HepG2 (cell line): Measurements from ENCODE around the gene ICAM3. TPM values are rescaled to one million over a fixed set of nuclear protein-coding genes. Genes with fewer than 3 reads are reported as not detected.

ENCODE experiments used
- AKNA ChIP-seq: sonication (generic); formaldehyde crosslinking; IDR thresholded peaks from 2 replicates; pipeline ENCODE4 v1.4.0; 2020; ENCODE audit warnings: missing genetic modification reagents, borderline replicate concordance
- CHD4 ChIP-seq: fragments of 200-600 bp; sonication (generic); IDR thresholded peaks from 2 replicates; pipeline ENCODE4 v1.7.0; 2017; ENCODE audit warnings: mild to moderate bottlenecking, low read length, borderline replicate concordance
- EZH2 ChIP-seq: conservative IDR thresholded peaks from 2 replicates; pipeline ENCODE4 v1.6.1; 2012; ENCODE audit warnings: mild to moderate bottlenecking, low read depth, low read length, moderate library complexity
- NFIB ChIP-seq: sonication (generic); formaldehyde crosslinking; IDR thresholded peaks from 2 replicates; pipeline ENCODE4 v1.9.0; 2021; ENCODE audit warnings: missing genetic modification reagents, mild to moderate bottlenecking, borderline replicate concordance
- PHF21A ChIP-seq: sonication (generic); formaldehyde crosslinking; IDR thresholded peaks from 2 replicates; pipeline ENCODE4 v1.5.0; 2020; ENCODE audit warnings: mild to moderate bottlenecking, missing genetic modification reagents
- RBM39 ChIP-seq: fragments of 200-400 bp; formaldehyde crosslinking; IDR thresholded peaks from one replicate; pipeline ENCODE4 v1.6.1; 2018; ENCODE audit warnings: antibody characterized with exemption, mild to moderate bottlenecking, low read depth, low read length; ENCODE audit not compliant: poor library complexity, severe bottlenecking
- SP1 ChIP-seq, 2 experiments: fragments of 450-650 bp in 1 of 2; sonication (generic) in 1 of 2; formaldehyde crosslinking in 1 of 2; IDR thresholded peaks; 2 replicates each; pipeline versions ENCODE4 v1.4.0 to v1.6.1; 2016 to 2020; ENCODE audit warnings: missing genetic modification reagents in 1 of 2
- SPEN ChIP-seq: sonication (generic); formaldehyde crosslinking; IDR thresholded peaks from 2 replicates; pipeline ENCODE4 v1.5.1; 2020; ENCODE audit warnings: low read depth, mild to moderate bottlenecking, missing genetic modification reagents
- TBP ChIP-seq: sonication (generic); formaldehyde crosslinking; IDR thresholded peaks from 2 replicates; pipeline ENCODE4 v1.5.0; 2020; ENCODE audit warnings: missing genetic modification reagents
- TCF7L2 ChIP-seq: IDR thresholded peaks from 2 replicates; pipeline ENCODE4 v1.6.1; 2011; ENCODE audit warnings: mild to moderate bottlenecking, low read depth, low read length, moderate library complexity
- ZBTB3 ChIP-seq: sonication (generic); formaldehyde crosslinking; IDR thresholded peaks from 2 replicates; pipeline ENCODE4 v1.4.0; 2020; ENCODE audit warnings: low read depth, mild to moderate bottlenecking, moderate library complexity, missing genetic modification reagents, borderline replicate concordance
- ZBTB8A ChIP-seq: sonication (generic); formaldehyde crosslinking; IDR thresholded peaks from 2 replicates; pipeline ENCODE4 v1.4.0; 2020; ENCODE audit warnings: mild to moderate bottlenecking, low read depth, missing genetic modification reagents, borderline replicate concordance
- ZFY ChIP-seq: sonication (generic); formaldehyde crosslinking; IDR thresholded peaks from 2 replicates; pipeline ENCODE4 v1.4.0; 2020; ENCODE audit warnings: missing genetic modification reagents
- ZNF260 ChIP-seq: sonication (generic); formaldehyde crosslinking; IDR thresholded peaks from 2 replicates; pipeline ENCODE4 v1.4.0; 2020; ENCODE audit warnings: missing genetic modification reagents, low read depth, mild to moderate bottlenecking, borderline replicate concordance
- ZNF382 ChIP-seq: sonication (generic); formaldehyde crosslinking; IDR thresholded peaks from 2 replicates; pipeline ENCODE4 v1.5.0; 2020; ENCODE audit warnings: missing genetic modification reagents, mild to moderate bottlenecking, borderline replicate concordance
- ZNF552 ChIP-seq: sonication (generic); formaldehyde crosslinking; IDR thresholded peaks from 2 replicates; pipeline ENCODE4 v1.9.0; 2022; ENCODE audit warnings: missing genetic modification reagents, mild to moderate bottlenecking, borderline replicate concordance
- ZNF773 ChIP-seq: sonication (generic); formaldehyde crosslinking; IDR thresholded peaks from 2 replicates; pipeline ENCODE4 v1.4.0; 2020; ENCODE audit warnings: missing genetic modification reagents, borderline replicate concordance
- ZNF775 ChIP-seq: sonication (generic); formaldehyde crosslinking; IDR thresholded peaks from 2 replicates; pipeline ENCODE4 v1.4.0; 2020; ENCODE audit warnings: missing genetic modification reagents, mild to moderate bottlenecking, moderate library complexity, borderline replicate concordance
- polyA plus RNA-seq, 8 experiments: library from polyadenylated mRNA; depleted of rRNA in 3 of 8; stranded (reverse) in 7 of 8; unstranded in 1 of 8; fragments of >200 nt; fragmentation: Illumina TruSeq in 4 of 8; extraction: Trizol in 4 of 8; gene quantifications; 2 replicates each; pipeline versions ENCODE4 v1.2.1 to v1.2.3, GENCODE V29; 2011 to 2016; ENCODE audit warnings: low read depth in 4 of 8, missing spikeins in 1 of 8, mixed read lengths in 1 of 8; ENCODE audit not compliant: insufficient read depth in 1 of 8
- total RNA-seq, 5 experiments: library from RNA; depleted of rRNA; stranded (reverse); fragments of >200 nt; fragmentation: Illumina TruSeq; extraction: Trizol; gene quantifications; 2 replicates each; pipeline ENCODE4 v1.2.3, GENCODE V29; 2016; ENCODE audit warnings: low read depth in 1 of 5
- TF ChIP-seq, protein P1 (sequence below): sonication (generic); formaldehyde crosslinking; IDR thresholded peaks from 2 replicates; pipeline ENCODE4 v1.9.0; 2021; ENCODE audit warnings: missing genetic modification reagents, mild to moderate bottlenecking, borderline replicate concordance
- TF ChIP-seq, protein P2 (sequence below): sonication (generic); formaldehyde crosslinking; IDR thresholded peaks from 2 replicates; pipeline ENCODE4 v1.4.0; 2020; ENCODE audit warnings: missing genetic modification reagents

ICAM3 gene
- total and polyA plus RNA-seq, 2 of the 13 experiments (the other 11 are each of a cell fraction or from before 2014, with no cell fraction given): 14.1 to 21.0 TPM

DNA sequence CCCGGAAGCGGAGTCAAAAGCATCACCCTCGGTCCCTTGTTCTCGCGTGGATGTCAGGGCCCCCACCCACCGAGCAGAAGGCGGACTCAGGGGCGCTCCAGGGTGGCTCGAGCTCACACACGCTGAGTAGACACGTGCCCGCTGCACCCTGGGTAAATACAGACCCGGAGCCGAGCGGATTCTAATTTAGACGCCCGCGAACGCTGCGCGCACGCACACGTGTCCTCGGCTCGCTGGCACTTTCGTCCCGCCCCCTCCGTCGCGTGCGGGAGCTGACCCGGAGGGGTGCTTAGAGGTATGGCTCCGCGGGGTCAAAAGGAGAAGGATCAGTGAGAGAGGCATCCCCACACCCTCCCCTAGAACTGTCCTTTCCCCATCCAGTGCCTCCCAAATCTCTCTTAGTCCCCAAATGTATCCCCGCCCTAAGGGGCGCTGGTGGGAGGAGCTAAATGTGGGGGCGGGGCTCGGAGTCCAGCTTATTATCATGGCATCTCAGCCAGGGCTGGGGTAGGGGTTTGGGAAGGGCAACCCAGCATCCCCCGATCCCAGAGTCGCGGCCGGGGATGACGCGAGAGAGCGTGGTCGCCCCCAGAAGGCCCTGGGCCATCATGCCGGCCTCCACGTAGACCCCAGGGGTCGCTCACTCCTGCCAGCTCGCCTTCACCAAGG is 50.1 kb downstream of the ICAM3 start (continued):
- TF ChIP-seq AKNA (CRISPR knock-in tag) (no peak), ZFY (CRISPR knock-in tag) (peak; percentile 53; the same call in 1 of the 2 replicates), ZBTB3 (CRISPR knock-in tag) (0 out of 2 replicates have a peak, but pooled peaks have one; percentile 4), ZNF260 (no peak), RBM39 (no peak), CHD4 (no peak), PHF21A (CRISPR knock-in tag) (no peak), EZH2 (no peak), ZBTB8A (CRISPR knock-in tag) (no peak), ZNF552 (CRISPR knock-in tag) (no peak), TCF7L2 (no peak), NFIB (CRISPR knock-in tag) (no peak), SP1 (IDR thresholded peaks at IDR 0.05) (no peak), SP1 (CRISPR knock-in tag; IDR thresholded peaks at IDR 0.05) (peak; percentile 43; the same call in 1 of the 2 replicates), ZNF773 (CRISPR knock-in tag) (no peak), ZNF382 (no peak), SPEN (CRISPR knock-in tag) (no peak), TBP (CRISPR knock-in tag) (no peak), ZNF775 (CRISPR knock-in tag) (no peak)
- TF ChIP-seq, protein P1, sequence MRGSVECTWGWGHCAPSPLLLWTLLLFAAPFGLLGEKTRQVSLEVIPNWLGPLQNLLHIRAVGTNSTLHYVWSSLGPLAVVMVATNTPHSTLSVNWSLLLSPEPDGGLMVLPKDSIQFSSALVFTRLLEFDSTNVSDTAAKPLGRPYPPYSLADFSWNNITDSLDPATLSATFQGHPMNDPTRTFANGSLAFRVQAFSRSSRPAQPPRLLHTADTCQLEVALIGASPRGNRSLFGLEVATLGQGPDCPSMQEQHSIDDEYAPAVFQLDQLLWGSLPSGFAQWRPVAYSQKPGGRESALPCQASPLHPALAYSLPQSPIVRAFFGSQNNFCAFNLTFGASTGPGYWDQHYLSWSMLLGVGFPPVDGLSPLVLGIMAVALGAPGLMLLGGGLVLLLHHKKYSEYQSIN (CRISPR knock-in tag): no peak
- TF ChIP-seq, protein P2, sequence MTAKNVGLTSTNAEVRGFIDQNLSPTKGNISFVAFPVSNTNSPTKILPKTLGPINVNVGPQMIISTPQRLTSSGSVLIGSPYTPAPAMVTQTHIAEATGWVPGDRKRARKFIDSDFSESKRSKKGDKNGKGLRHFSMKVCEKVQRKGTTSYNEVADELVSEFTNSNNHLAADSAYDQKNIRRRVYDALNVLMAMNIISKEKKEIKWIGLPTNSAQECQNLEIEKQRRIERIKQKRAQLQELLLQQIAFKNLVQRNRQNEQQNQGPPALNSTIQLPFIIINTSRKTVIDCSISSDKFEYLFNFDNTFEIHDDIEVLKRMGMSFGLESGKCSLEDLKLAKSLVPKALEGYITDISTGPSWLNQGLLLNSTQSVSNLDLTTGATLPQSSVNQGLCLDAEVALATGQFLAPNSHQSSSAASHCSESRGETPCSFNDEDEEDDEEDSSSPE (CRISPR knock-in tag): no peak
